Measurements from ENCODE around the gene WSCD2. TPM values are rescaled to one million over a fixed set of nuclear protein-coding genes. Genes with fewer than 3 reads are reported as not detected.

WSCD2 gene
- total and polyA plus RNA-seq, 2 of the 4 experiments (the other 2 are of a cell fraction), result not detected

GRCh38 chr12:108117163-108117849 is 11.8 kb upstream of the WSCD2 start:
- TF ChIP-seq ELK1 (IDR thresholded peaks at IDR 0.05; ENCODE audit: borderline replicate concordance, low read depth, low read length) (no peak), MAZ (IDR thresholded peaks at IDR 0.05; ENCODE audit: borderline replicate concordance, low read depth, low read length) (no peak), RCOR1 (IDR thresholded peaks at IDR 0.05; ENCODE audit: insufficient replicate concordance, low read length) (no peak), SMC3 (IDR thresholded peaks at IDR 0.05; ENCODE audit: low read depth, low read length) (no peak), USF2 (IDR thresholded peaks at IDR 0.05; ENCODE audit: low read depth, low read length) (no peak), FOS (IDR thresholded peaks at IDR 0.05; ENCODE audit: low read depth, low read length) (no peak), RAD21 (IDR thresholded peaks at IDR 0.05; ENCODE audit: low read length) (no peak), RFX5 (IDR thresholded peaks at IDR 0.05; ENCODE audit: low read depth, low read length) (no peak), POLR2A (IDR thresholded peaks at IDR 0.05; ENCODE audit: low read depth, low read length) (no peak), MXI1 (IDR thresholded peaks at IDR 0.05; ENCODE audit: borderline replicate concordance, low read depth, low read length) (no peak)
- Histone ChIP-seq H3K23ac (ENCODE audit: low read depth, low read length) (no peak overlapping the region), H3K14ac (replicated peaks; ENCODE audit: low read depth, low read length) (no peak overlapping the region), H4K8ac (ENCODE audit: low read depth in 2 of 2, low read length in 2 of 2) (no peak overlapping the region), H3K27ac (ENCODE audit: insufficient read depth, low read length) (no peak overlapping the region), H3K9me1 (ENCODE audit: insufficient read depth, low read length) (no peaks in the 10 kb centered on the region), H2BK15ac (ENCODE audit: low read depth, low read length) (no peak overlapping the region), H2BK20ac (ENCODE audit: low read depth, low read length) (no peak overlapping the region), H3K9ac (ENCODE audit: low read depth, low read length) (no peak overlapping the region), H2AFZ (replicated peaks; ENCODE audit: low read length, poor library complexity) (no peak overlapping the region), H4K20me1 (ENCODE audit: insufficient read depth, low read length) (no peaks in the 10 kb centered on the region), H3K4me1 (ENCODE audit: control insufficient read depth, insufficient read depth, low read length) (no peaks in the 10 kb centered on the region), H2BK5ac (ENCODE audit: low read depth, low read length, poor library complexity, severe bottlenecking) (no peak overlapping the region), H3K4me2 (ENCODE audit: low read depth, low read length) (no peak overlapping the region), H3K56ac (ENCODE audit: extremely low read depth, insufficient read depth, low read length) (no peak overlapping the region), H3K36me3 (ENCODE audit: control insufficient read depth, insufficient read depth, low read length) (no peaks in the 10 kb centered on the region), H3K9me3 (ENCODE audit: control insufficient read depth, insufficient read depth, low read length) (no peaks in the 10 kb centered on the region), H4K91ac (ENCODE audit: insufficient read depth, low read depth, low read length) (no peak overlapping the region), H4K5ac (ENCODE audit: low read depth, low read length) (no peak overlapping the region), H3K27me3 (ENCODE audit: control insufficient read depth, insufficient read depth, low read length) (no peaks in the 10 kb centered on the region), H2AK9ac (replicated peaks; ENCODE audit: low read depth, low read length, poor library complexity) (no peak overlapping the region), H3K18ac (ENCODE audit: low read depth, low read length) (no peak overlapping the region), H2AK5ac (ENCODE audit: low read depth, low read length) (no peak overlapping the region), H3K4me3 (ENCODE audit: insufficient read depth, low read depth, low read length) (no peak overlapping the region), H3K4ac (ENCODE audit: low read depth, low read length) (no peak overlapping the region), H2BK120ac (ENCODE audit: low read depth, low read length) (no peak overlapping the region), H3K79me1 (ENCODE audit: low read depth in 1 of 2, low read length in 2 of 2) (no peaks in the 10 kb centered on the region)
- in situ Hi-C loops (cut with MboI; ENCODE audit: low sequenced_read_pairs) (no loop called here), intact Hi-C loops (cut with micrococcal nuclease) (no loop called here), dilution Hi-C loops (cut with HindIII; ENCODE audit: low sequenced_read_pairs, unreplicated experiment) (no loop called here)
- DNase-seq (no peak), ATAC-seq (ENCODE audit: low read depth) (no peak)
- CTCF ChIA-PET, result no interaction called here
- POLR2A ChIA-PET (ENCODE audit: unreplicated experiment), result no interaction called here
- WGBS, 2 experiments (ENCODE audit: extremely low coverage in 2 of 2, insufficient read length in 1 of 2), result 0% methylated on average over 2 of the region's 6 CpGs; no CpG with 5 or more reads in 1 of the 2 experiments
- no TSS peak for BruUV-seq (replicated peaks)

Measured in IMR-90 (cell line).